ENCODE results near the gene BMP7.

The BMP7 gene

GRCh38 chr20:57188576-57189079 is 77.8 kb downstream of the BMP7 start:
- no peak for FAIRE-seq

- FAIRE-seq = no peak
Measured at GRCh38 chr20:57188056-57188455, 78.4 kb downstream of the BMP7 start.

- no peak for FAIRE-seq
Measured at GRCh38 chr20:57187068-57187634, 79.3 kb downstream of the BMP7 start.

DNA sequence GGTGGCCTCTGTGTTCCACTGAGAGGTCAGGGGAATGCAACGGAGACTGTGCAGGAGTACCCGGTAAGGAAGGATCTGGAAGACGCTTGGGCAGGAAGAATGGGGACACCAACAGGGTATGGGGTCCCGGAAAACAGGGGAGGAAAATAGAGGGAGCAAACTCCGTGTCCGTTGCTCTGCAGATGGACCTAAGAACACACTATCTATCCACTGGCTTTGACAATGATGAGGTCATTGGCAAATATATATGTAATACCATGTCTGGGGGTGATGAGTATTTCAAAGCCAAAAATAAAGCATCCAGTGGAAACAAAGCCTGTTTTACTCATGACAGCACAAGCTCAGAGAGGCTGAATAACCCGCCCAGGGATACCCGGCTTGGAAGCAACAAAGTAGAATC is 80.2 kb downstream of the BMP7 start:
- FAIRE-seq = no peak

GRCh38 chr20:57185188-57185743 is 81.2 kb downstream of the BMP7 start:
- no peak for FAIRE-seq

- FAIRE-seq = no peak
Measured at GRCh38 chr20:57183457-57184009, 82.9 kb downstream of the BMP7 start.

GRCh38 chr20:57181639-57182038 is 84.8 kb downstream of the BMP7 start:
- no peak for FAIRE-seq

- no peak for FAIRE-seq
Measured at GRCh38 chr20:57180954-57181353, 85.5 kb downstream of the BMP7 start.

- FAIRE-seq = no peak
Measured at GRCh38 chr20:57180387-57180786, 86.1 kb downstream of the BMP7 start.

DNA sequence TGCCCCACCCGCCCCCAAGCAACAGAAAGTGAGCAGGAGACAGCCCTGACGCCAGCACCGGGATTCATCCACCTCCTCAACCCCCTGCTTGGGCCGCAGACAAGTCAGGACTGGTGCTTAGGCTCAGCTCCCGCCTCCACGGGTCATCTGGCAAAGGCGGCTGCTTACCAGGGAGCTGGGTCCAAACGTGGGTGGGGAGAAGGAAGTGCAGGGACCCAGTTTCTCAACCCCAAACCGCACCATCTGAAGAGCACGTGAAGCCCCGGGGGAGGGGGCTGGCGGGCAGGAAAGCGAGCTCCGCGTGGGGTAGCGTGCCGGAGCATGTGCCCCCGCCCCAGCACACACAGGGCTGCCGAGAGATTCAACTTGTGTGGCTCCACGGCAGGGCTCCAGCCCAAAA is 87.2 kb downstream of the BMP7 start:
- no peak for FAIRE-seq

GRCh38 chr20:57178582-57179111 is 87.8 kb downstream of the BMP7 start:
- FAIRE-seq = no peak

DNA sequence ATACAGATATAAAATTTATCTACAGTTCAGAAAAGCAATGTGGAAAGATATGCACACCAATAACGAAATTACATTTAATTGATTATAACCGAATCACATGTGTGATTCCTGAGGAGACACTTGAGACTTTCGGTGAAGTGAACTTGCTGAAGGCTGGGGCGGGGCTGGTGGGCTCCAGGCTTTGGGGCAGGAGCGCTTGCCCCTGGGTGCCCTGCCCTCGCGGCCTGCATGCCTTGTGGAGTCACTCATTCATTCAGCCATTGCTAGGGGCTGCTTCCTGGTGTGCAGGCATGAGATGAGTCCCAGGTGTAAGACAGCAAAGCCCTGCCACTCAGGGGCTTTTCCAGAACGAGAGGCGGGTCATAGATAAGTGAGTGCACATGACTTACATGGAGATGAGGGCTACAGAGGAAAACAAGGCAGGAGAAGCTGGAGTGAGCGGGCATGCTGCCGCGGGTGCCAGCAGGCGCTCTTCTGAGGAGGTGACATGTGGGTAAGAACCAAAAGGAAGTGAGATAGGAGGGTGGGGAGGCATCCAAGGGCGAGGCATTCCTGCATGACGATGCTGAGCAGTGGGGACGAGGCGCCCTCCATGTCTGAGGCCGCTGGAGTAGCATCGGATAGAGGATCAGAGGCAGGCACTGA is 88.7 kb downstream of the BMP7 start:
- FAIRE-seq = no peak

- FAIRE-seq = no peak
Measured at GRCh38 chr20:57176842-57177241, 89.6 kb downstream of the BMP7 start.

GRCh38 chr20:57175397-57176010 is 90.9 kb downstream of the BMP7 start:
- no peak for FAIRE-seq

DNA sequence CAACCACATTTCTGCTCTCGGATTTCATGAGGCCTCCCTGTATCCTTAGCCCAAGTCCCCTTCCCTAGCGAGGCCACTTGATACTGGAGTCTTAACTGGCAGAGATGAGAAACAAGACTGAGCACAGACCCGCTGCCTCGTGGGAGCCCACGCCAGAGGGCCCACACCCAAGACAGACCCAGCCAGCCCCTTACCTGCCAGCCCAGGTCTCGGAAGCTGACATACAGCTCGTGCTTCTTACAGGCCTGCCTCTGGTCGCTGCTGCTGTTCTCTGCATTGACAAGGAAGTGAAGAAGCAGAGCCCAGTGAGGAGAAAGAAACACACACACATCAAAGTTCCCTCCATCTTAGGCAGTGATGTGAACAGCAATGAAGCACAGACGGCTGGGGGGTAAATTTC is 91.7 kb downstream of the BMP7 start:
- no peak for FAIRE-seq

- FAIRE-seq = no peak
Measured at GRCh38 chr20:57173986-57174385, 92.5 kb downstream of the BMP7 start.

DNA sequence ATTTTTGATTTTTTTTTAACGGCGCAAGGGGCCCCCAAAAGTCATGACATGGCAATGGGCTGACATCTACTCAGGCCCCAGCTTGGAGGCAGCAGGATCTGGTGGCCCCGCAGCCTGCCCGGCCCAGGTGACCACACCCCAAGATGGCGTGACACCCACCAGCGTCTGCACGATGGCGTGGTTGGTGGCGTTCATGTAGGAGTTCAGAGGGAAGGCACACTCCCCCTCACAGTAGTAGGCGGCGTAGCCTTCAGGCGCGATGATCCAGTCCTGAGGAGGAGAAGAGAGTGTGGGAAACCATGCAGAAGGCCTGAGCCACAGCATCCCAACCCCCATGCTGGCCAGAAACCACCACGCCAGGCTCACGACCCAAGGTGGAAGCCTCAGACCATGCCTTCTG is 93.4 kb downstream of the BMP7 start:
- FAIRE-seq = no peak

GRCh38 chr20:57170343-57170742 is 96.1 kb downstream of the BMP7 start:
- FAIRE-seq = no peak

- no peak for FAIRE-seq
Measured at GRCh38 chr20:57169162-57169561, 97.3 kb downstream of the BMP7 start.

GRCh38 chr20:57167971-57168701 is 98.3 kb downstream of the BMP7 start:
- no peak for FAIRE-seq

GRCh38 chr20:57167292-57167655 is 99.2 kb downstream of the BMP7 start:
- FAIRE-seq = no peak

GRCh38 chr20:57166568-57167291 is 99.7 kb downstream of the BMP7 start:
- no peak for FAIRE-seq
